Activated CD4-positive, alpha-beta T cell treated with anti-CD3 and anti-CD28 coated beads, Interleukin-2, amount 50 U/mL, for 24 hours (primary cell): ENCODE measurements around the gene STS.

ENCODE experiments used
- DNase-seq, 2 donors: peaks; one replicate each; pipeline ENCODE4 v3.0.0-alpha.2; 2020; ENCODE audit warnings: low read depth in 1 of 2, low spot score in 1 of 2

The STS gene, protein sequence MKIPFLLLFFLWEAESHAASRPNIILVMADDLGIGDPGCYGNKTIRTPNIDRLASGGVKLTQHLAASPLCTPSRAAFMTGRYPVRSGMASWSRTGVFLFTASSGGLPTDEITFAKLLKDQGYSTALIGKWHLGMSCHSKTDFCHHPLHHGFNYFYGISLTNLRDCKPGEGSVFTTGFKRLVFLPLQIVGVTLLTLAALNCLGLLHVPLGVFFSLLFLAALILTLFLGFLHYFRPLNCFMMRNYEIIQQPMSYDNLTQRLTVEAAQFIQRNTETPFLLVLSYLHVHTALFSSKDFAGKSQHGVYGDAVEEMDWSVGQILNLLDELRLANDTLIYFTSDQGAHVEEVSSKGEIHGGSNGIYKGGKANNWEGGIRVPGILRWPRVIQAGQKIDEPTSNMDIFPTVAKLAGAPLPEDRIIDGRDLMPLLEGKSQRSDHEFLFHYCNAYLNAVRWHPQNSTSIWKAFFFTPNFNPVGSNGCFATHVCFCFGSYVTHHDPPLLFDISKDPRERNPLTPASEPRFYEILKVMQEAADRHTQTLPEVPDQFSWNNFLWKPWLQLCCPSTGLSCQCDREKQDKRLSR

DNA sequence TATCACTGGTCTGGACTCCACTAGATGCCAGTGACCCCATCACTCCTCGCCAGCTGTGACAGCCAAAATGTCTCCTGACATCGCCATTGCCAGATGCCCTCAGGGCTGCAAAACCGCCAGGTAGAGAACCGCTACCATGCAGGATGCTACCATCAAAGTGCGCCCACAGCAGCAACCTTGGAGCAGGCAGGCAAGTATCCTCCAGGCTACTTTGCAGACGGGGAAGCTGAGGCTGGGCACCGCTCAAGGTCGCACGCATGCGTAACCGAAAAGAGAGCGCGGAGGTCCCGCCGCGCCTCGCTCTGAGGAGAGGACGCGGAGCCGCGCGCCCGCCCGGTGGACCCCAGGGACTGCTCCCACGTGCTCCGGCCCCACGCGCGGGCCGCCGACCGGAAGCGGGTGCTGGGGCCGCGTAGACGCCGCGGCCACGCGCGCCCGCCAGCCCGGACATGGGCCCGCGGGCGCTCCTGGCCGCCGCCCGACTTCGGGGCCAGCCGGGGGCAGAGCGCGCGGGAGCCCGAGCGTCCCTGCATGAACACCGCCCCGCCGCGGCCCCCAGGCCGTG, at the start of gene STS:
Gene STS (plus strand): TSS at position 300 of the 565 bp plus-strand sequence. CDS start 105,488 bp downstream, outside the sequence.
- DNase-seq = peak; percentile 4 to 9

DNA sequence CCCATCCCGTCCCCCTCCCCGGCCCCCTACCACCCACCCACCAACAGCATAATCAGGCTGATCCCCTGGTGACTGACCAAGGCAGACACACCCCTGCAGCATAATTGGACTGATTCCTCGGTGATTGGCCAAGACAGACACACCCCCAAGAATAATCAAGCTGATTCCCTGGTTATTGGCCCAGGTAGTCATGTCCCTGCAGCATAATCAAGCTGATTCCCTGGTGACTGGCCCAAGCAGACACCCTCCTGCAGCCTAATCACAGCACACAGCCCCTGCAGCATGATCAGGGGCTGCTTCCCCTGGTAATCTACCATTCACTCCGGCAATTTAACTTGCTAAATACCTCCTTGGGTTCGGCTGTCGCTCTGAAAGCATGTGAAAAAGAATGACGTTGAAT, 47.5 kb upstream of the STS start:
- no peak for DNase-seq

DNA sequence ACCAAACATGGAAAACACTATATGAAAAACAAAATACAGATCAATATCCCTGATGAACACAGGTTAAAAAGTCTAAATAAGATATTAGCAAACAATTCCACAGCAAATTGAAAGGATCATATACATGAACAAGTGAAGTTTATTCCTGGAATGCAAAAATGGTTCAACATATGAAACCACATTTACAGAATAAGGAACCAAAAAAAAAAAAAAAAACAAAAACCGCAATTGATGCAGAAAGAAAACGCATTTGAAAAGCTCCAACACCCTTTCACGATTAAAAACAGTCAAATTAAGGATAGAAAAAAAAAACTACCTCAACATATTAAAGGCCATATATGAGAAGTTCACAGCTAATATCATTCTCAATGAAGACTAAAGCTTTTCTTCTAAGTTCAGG, 45.4 kb upstream of the STS start:
- no peak for DNase-seq

DNA sequence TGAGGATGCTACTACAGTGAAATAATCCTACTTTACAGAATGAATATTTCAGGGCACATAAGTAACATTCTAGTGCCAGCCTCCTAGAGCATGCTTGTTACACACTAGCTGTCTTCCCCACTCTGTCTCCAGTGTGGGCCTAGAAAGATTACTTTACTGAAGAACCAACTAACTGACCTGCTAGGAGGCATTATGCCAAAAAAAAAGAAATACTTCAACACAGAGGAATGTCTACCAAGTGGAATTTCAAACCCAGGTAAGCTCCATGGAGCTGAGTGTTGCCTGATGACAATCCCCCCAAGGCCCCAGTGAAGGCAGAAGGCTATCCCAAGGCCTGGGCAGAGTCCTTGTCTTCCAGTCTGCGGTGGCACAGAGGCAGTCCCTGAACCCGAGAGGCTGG, 40.9 kb upstream of the STS start:
- DNase-seq = no peak

DNA sequence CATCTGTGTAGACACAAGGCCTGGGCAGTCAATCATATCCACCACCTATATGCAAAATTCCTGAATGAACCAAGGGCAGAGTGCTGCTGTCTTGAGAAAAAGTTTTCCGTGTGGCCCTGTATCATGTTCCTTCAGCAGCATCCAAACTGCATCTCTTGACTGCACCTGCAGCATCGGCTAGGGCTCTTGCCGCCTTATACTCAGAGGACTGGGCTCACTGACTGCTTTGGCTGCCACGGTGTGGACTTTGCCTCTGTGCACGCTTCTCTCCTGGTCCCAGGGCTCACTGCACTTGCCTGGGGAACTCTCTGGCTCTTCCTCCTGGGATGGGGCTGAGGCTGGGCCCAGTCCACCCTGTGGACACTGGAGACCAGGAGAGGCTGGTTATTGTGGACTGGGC, 39.5 kb upstream of the STS start:
- DNase-seq = no peak

DNA sequence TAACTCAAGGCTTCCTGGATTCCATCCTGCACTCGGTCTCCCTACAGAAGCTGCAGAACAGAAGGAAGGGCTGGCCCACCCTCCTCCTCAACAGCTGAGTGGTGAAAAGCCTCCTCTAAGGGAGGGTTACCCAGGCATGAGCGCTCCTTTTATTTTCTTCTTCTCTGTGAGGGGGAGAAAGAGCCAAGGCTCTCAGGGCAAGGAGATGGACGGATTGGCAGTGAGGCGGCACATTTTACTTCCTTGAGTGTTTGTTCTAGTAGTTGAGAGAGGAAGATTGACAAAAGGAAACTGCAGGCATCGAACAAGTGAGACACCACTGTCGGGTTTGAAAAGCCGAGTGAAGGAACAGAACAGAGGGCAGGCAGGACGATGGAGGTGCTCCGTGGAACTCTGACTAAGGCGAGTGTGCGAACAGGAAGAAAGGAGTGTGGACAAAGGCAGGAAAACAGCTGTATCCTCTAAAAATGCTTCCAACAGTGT, 38.4 kb upstream of the STS start:
- DNase-seq = no peak

DNA sequence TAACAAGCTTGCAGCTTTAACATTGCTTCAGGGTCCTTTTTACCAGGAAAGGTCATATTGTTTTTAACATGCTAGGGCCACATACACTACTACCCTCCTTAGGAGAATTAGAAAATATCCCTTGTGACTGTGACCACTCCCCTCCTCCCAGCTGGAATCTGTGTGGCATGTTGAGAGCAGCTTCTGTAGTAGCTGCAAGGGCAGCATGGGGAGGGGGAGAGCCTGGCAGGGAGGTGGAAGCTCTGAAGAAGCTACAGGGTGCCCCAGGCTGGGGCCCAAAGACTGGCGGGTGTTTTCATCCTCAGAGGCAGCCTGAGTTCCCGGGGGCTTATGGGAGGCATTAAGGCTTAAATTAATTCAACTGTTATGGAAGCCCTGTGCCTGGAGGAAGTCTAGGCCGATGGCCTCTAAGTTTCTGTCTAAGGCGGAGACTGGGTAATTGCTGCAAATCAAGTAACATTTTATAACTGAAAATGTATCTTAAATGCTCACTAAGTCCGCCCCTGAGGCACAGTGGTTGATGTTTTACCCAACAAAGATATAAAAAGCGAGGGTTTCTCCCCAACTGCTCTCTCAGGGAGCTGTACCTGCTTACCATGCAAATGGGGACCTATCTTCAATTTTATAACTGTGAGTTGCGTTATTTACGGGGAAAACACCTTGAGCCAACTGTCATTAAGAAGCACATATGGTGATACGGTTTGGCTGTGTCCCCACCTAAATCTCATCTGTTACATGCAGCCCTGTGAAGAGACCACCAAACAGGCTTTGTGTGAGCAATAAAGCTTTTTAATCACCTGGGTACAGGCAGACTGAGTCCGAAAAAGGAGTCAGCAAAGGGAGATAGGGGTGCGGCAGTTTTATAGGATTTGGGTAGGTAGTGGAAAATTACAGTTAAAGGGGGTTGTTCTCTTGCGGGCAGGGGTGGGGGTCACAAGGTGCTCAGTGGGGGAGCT, 37.4 kb upstream of the STS start:
- no peak for DNase-seq

DNA sequence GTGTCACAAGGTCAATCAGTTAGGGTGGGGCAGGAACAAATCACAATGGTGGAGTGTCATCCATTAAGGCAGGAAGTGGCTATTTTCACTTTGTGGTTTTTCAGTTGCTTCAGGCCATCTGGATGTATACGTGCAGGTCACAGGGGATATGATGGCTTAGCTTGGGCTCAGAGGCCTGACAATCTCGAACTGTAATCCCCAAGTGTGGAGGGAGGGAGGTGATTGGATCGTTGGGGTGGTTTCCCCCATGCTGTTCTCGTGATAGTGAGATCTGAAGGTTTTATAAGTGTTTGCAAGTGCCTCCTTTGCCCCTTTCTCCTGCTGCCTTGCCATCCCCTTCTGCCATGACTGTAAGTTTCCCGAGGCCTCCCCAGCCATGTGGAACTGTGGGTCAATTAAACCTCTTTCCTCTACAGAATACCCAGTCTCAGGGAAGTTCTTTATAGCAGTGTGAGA, 36.7 kb upstream of the STS start:
- DNase-seq = no peak

DNA sequence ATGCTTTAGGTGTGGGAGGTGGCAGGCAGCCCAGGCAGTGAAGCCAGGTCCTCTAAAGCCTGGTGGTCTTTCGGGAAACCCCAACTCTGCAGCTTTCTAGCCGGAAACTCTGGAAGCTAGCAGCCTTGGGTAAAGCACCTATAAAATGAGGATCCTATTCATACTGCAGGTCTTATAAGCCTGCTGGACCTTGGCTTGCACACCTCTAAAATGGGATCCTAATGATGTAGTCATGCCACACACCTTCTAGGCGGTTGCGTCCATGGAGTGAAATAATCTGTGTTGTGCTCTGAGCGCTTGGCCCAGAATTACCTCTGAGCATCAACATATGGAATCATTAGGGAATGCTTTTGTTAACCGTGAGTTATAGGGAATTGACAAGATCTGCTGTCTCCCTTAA, 36.0 kb upstream of the STS start:
- no peak for DNase-seq

DNA sequence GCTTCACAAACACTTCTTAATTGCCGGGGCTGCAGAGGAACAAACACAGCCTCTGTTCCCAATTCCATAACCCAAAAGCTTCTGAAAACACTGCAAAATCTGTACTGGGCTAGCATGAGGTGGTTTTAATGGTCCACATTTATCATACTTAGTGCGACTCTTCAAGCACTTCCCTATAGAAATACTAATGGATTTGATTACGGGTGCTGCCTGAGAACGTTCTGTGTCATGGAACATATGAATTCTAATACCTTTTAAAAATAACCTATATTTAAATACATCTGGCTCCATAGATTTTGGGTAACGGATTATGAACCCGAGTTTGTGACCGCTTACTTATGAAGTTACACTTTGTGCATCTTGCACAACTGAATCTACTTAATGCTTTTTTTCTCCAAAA, 35.4 kb upstream of the STS start:
- DNase-seq = no peak

DNA sequence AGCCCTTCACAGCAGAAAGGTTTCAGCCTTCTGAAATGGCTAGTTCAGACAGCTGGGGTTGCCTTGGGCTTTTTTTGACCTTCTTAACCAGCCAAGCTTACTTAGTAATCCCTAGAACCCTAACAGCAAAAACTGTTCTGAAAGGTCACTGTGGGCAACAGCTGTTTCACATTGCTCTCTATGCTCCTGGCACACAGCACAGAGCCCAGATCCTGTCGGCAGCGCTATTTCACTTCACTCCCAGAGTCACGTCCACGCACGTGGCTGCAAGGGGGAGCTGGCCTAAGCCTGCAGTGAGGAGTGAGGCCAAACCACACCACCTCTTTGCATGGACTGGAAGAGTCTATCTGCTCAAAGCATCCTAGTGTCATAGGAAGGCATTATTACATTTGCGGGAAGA, 32.0 kb upstream of the STS start:
- DNase-seq = no peak

DNA sequence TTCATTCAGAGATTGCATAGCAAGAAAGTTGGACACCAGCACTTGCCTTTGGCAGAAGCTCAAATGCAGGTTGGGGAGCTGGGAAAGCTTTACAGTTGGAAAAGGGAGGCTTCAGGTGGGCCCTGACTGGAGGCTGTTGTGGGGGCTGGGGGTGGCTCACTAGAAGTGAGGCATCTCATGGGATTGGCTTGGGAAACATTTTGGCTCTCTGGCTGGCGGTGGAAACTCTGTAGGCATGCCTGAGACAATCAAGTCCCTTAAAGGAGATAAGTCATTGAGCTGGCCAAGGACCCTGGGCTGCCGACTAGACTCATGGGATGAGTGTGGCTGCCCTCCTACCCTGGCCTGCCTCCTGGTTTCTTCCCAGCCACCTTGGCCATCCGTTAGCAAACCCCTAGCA, 31.4 kb upstream of the STS start:
- no peak for DNase-seq

DNA sequence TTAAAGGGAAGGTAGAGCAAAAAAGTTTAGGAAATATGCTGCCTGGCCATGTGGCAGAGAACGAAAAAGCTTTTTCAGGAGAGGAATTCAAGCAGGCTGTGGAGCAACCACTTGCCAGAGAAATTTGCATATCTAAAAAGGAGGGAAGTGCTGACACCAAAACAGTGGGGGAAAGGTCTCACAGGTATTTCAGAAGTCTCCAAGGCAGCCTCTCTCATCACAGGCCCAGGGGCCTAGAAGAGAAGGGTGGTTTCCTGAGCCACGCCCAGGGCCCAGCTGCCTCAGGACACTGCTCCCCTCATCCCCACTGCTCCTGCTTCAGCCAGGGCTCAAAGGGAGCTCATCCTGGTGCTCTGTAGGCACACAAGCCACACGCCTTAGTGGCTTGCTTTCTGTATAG, 29.9 kb upstream of the STS start:
- DNase-seq = no peak

DNA sequence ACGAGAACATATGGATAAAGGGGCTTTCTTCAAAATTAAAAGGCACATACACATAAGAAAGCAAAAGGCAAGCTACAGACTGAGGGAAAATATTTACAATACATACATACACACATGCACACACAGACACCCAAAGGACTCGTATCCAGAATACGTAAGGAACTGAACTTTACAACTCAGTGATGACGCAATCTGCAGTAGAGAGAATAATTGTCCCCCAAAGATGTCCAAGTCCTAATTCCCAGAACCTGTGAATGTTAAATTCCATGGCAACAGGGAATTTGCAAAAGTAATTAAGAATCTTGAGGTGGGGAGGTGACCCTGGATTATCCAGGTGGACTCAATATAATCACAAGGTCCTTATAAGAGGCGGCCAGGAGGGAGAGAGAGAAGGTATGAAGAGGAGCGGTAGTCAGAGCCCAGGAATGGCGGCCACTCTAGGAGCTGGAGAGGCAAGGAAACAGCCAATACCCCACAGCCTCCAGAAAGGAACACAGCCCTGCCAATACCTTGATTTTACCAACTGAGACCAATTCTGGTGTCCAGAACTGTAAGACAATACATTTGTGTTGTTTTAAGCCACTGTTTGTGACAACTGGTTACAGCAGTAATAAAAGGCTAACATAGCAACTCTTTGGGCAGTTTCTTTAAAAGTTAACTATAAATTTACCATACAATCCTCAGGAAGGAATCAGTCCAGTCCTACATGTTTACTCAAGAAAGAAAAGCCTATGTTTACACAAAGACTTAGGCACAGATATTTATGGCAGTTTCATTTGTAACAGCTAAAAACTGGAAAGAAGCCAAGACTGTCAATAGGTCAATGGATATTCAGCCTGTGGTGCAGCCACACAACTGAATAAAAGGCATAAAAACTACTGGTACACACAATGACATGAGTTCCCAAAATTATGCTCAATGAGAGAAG, 27.3 kb upstream of the STS start:
- no peak for DNase-seq

DNA sequence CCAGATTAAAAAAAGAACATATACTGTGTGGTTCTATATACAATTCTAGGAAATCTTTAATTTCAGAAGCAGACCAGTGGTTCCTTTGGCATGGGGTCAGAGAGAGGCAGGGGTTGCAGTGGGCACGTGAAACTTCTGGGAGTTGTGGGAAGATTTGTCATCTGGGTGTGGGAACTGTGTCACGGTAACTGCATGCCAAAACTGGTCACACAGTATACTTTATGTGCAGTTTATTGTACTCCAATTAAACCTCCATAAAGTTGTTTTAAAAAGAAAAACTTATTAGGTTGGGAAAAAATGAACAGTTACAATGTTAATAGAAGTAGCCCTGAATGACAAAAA, 26.7 kb upstream of the STS start:
- no peak for DNase-seq

DNA sequence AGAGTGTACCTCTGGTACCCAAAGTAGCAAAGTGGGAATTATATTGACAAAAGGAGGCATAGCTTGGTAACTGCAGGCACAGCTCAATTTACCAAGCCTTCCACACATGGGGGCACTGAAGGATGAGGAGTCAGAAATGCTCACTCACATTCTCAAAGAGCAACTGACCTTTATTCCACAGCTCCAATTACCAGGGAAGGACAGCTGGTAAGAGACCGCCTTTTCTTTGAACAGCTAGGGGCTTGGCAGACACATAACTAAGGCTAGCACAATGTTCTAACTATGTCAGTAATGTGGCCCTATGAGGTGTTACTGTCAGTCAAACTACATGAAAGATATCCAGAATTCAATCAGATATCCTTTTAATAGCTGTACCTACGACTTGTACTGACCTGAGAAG, 20.5 kb upstream of the STS start:
- DNase-seq = no peak

DNA sequence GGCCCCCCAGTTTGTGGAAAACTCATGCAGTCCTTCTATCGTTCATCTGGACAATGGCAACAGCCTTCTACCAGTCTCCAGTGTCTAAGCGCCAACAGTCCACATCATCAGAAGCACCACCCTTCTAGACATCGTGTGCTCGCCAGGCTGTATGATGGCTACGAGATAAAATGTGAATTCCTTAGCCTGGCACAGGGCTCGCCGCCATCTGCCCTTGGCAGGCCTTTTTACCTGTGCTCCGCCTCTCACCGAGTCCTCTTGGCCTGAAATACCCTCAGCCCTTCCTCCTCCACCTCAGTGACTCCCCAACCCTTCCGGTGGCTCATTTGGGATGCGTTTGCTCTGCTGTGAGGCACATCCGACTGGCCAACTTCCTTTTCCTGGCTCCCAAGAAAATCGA, 15.9 kb upstream of the STS start:
- no peak for DNase-seq

DNA sequence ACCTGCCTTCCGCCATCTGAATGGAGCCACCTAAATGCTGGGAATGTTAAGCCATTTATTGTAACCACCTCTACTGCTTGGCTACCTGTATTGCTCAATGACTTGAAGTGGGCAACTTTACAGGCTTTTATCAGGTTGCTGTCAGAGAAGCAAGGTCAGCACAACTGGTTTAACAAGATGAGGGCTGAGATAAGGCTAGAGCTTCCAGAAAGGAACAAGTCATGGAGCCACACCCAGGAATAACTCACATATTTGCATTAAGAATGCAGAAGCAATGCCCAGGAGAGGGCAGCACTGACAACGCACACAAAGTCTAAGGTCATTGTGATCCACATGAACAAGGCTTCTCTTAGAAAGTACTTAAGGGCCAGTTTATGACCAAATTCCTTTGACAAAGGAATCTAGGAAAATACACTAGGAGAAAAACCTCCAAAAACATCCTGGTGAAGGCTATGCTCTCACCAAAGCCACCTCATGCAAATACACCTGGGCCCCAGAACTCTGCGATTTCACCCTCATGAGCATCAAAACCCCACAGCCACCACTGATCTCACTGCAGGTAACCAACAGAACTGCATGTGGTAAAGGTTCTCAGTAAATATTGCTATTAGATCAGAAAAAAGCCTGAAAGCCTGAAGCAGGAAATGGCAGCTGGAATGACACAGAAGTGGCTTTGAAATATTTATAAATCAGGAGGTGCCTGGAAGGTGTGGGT, 15.0 kb upstream of the STS start:
- no peak for DNase-seq

DNA sequence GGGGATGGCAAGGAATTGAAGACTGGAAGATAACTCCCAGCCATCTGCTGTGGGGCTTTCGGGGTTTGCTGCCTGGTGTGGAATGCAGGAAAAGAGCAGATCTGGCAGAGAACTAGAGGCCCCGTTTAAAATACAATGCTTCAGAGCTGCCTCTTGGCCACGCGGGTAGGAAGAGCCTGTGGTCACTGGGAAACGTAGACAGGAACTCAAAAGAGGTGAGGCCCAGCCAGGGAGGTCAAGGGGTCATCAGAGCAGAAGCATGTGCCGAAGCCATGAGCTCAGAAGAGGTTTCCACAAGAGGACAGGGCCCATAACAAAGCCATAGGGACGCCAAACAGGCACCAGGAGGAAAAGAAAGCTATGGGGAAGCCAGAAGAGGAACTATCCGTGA, 14.5 kb upstream of the STS start:
- DNase-seq = no peak

DNA sequence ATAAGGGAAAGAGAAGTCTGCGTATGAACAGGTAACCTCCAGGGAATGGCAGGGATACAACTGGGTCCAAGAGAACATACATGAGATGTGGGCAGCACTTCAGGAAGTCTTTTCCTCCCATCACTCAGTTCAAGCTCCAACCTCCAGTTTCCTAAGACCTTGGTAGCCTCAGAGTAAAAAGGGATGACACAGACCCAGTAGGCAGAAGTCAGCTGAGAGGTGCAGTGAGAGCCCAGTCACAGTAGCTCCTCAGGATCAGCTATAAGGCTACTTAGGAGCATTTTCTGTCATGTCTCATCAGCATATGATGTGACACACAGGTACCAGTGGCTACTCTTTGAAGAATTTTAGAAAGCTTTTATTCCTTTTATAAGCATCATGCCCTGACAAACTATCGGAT, 12.5 kb upstream of the STS start:
- no peak for DNase-seq
